ENCODE data around the gene C2orf72.

GRCh38 chr2:231053846-231054245 is 16.5 kb downstream of the C2orf72 start:
- TF ChIP-seq CTCF (conservative IDR thresholded peaks at IDR 0.05) (no peak), EZH2 (IDR thresholded peaks at IDR 0.05; ENCODE audit: low read depth) (no peak)

All from PC-9 (cell line).